GM19397 (cell line): ENCODE results near the gene RAMP3.
"Not testable (repeated sequence)": the region's sequence is repeated elsewhere in the genome, so short reads cannot be mapped to it uniquely, and the experiment has no call there.

ENCODE experiments used
- ATAC-seq: cut with Tn5 transposase; IDR thresholded peaks from one replicate; pipeline ENCODE4 v1.9.1; 2021; ENCODE audit warnings: mild to moderate bottlenecking, moderate library complexity; ENCODE audit not compliant: unreplicated experiment

Gene RAMP3

GRCh38 chr7:45156516-45157272 lies 897 bp upstream of the RAMP3 start:
- ATAC-seq, result no peak

GRCh38 chr7:45157286-45157652 lies 322 bp upstream of the RAMP3 start:
- no peak for ATAC-seq

GRCh38 chr7:45158471-45158870 lies 880 bp downstream of the RAMP3 start:
- no peak for ATAC-seq

GRCh38 chr7:45159296-45159695 lies 1.7 kb downstream of the RAMP3 start:
- no peak for ATAC-seq

GRCh38 chr7:45160417-45160881 lies 2.9 kb downstream of the RAMP3 start:
- ATAC-seq, result no peak

GRCh38 chr7:45161138-45161537 lies 3.5 kb downstream of the RAMP3 start:
- no peak for ATAC-seq

- ATAC-seq, result no peak
These were observed 4.3 kb downstream of the RAMP3 start for GRCh38 chr7:45161842-45162241.

GRCh38 chr7:45162311-45162845 lies 4.8 kb downstream of the RAMP3 start:
- ATAC-seq, result no peak

- ATAC-seq, result no peak
These were observed 5.5 kb downstream of the RAMP3 start for GRCh38 chr7:45162943-45163691.

- ATAC-seq, result no peak
These were observed 6.1 kb downstream of the RAMP3 start for GRCh38 chr7:45163692-45164052.

GRCh38 chr7:45164271-45164670 lies 6.7 kb downstream of the RAMP3 start:
- ATAC-seq, result not testable (repeated sequence)

GRCh38 chr7:45165857-45166256 lies 8.3 kb downstream of the RAMP3 start:
- ATAC-seq, result no peak

GRCh38 chr7:45171946-45172345 lies 14.4 kb downstream of the RAMP3 start:
- ATAC-seq, result no peak

- ATAC-seq, result no peak
These were observed 16.2 kb downstream of the RAMP3 start for GRCh38 chr7:45173596-45174327.

- no peak for ATAC-seq
These were observed 16.7 kb downstream of the RAMP3 start for GRCh38 chr7:45174328-45174610.

GRCh38 chr7:45174966-45175765 lies 17.6 kb downstream of the RAMP3 start:
- ATAC-seq, result no peak

- no peak for ATAC-seq
These were observed 18.5 kb downstream of the RAMP3 start for GRCh38 chr7:45176091-45176490.

- no peak for ATAC-seq
These were observed 19.5 kb downstream of the RAMP3 start for GRCh38 chr7:45176886-45177731.

GRCh38 chr7:45177801-45178200 lies 20.2 kb downstream of the RAMP3 start:
- no peak for ATAC-seq
